A549 treated with RU486 at 1 μM for 4 hours (cell line): ENCODE measurements around the gene ABHD6. TPM values are rescaled to one million over a fixed set of nuclear protein-coding genes. Genes with fewer than 3 reads are reported as not detected.

Experiments
- total RNA-seq: library from RNA; stranded (reverse); fragments of 200-300 nt; extraction: Qiagen RNA extraction; gene quantifications from 5 replicates; pipeline ENCODE4 v1.2.3, GENCODE V29; 2022; ENCODE audit warnings: low read depth

Gene ABHD6
- 12.1 to 15.8 TPM (median 14.5 TPM) in 5 replicates for total RNA-seq

DNA sequence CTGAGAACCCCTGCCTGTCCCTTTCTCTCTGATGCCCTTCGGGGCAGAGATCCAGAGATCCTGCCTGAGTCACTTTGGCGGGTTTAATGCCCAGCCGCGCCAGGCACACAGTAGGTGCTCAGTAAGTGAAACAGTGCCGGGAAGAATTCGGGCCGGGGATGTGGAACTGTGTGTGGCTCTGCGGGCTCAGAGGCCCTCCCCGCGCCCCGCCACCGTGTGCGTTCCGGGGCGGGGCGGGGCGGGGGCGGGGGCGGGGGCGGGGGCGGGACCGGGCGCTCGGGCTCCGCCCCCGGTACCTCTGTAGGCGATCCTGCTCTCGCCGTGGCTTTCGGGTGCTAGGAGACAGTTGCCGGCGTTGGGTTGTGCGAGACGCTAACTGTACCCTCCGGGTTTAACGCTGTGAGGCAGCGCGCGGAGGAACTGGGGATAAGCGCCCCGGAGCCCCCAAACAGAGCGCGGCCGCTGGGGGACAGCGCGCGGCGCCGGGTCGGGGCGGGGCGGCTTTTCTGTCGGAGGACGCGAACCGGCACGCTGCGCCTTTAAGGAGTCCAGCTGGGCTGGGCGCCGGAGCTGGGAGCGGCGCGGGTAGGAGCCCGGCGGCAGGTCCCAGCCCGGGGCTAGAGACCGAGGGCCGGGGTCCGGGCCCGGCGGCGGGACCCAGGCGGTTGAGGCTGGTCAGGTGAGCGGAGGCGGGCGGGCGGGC, at the start of gene ABHD6:
ABHD6 (plus strand) TSS at position 555 of the 703 bp plus-strand sequence. CDS start 18,795 bp downstream, outside the sequence.

GRCh38 chr3:58210761-58211460, 26.7 kb upstream of the ABHD6 start, which contains the start of gene DNASE1L3:
TSS of gene DNASE1L3 (minus strand) at chr3:58210972. CDS start at chr3:58210906, 66 bp downstream.

DNA sequence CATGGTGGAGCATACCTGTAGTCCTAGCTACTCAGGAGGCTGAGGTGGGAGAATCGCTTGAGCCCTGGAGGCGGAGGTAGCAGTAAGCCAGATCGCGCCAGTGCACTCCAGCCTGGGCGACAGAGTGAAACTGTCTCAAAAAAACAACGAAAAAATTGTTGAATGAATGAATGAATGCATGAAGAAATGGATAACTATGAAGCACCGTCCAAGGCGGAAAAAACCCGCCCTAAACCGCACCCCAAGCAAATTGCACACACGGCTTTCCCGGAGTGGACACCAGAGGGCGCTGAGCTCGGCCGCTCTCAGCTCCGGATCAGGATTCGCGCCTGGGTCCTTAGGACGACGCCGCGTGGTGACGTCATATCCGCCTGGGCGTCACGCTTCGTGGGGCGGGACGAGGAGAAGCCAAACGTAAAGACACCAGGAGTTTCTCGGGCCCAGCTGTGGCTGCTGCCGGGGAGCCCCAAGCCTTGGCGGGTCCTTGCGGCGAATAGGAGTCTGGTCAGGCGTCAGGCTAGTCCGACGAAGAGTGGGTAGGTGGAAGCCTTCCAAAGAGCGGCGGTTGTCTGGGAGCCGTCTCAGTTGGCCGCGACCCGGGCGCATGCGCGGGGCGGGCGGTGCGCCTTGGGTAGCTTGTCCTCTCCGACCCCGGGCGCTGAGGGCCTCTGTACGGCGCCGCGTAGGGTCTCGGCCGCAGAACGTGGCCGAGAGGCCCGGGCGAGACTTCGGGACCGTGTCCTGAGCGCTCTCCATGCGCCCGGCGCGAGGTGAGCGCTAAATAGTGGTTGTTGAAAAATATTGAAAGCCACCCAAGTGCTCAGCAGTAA, 68.5 kb downstream of the ABHD6 start, which contains the start of the genes HTD2 and RPP14:
HTD2 (plus strand) TSS at position 639 of the 830 bp plus-strand sequence. CDS start 11,094 bp downstream, outside the sequence.
RPP14 (plus strand) TSS at position 364 of the 830 bp plus-strand sequence. CDS start 4,085 bp downstream, outside the sequence.

GRCh38 chr3:58332575-58333188, 95.1 kb downstream of the ABHD6 start, which contains the start of gene PXK:
TSS of gene PXK (plus strand) at chr3:58332892. CDS start at chr3:58332989, 97 bp downstream.

Other genes with a start within 250 kb of the ABHD6 start
- gene FLNB, start 229.4 kb upstream of the ABHD6 start, total RNA-seq, result 280 to 309 TPM (median 292 TPM) in 5 replicates
- gene DNASE1L3, start 26.8 kb upstream of the ABHD6 start, total RNA-seq, result 0.20 TPM in 1 of 5 replicates, not detected in the others
- gene RPP14, start 68.5 kb downstream of the ABHD6 start, total RNA-seq, result 11.2 to 13.5 TPM (median 13.3 TPM) in 5 replicates
- gene HTD2, start 68.7 kb downstream of the ABHD6 start, total RNA-seq, result 3.8 to 8.1 TPM (median 6.6 TPM) in 5 replicates
- gene PXK, start 95.1 kb downstream of the ABHD6 start, total RNA-seq, result 5.6 to 7.4 TPM (median 6.4 TPM) in 5 replicates
- 56.2 to 68.2 TPM (median 63.3 TPM) in 5 replicates for gene PDHB, start 196.0 kb downstream of the ABHD6 start, total RNA-seq